IMR-90 (cell line): ENCODE data around the gene OR6C6.

Source experiments
- CEBPB ChIP-seq: IDR thresholded peaks from 2 replicates; pipeline ENCODE4 v1.6.1; 2012; ENCODE audit warnings: low read depth, low read length, improper control_type of control experiment
- CTCF ChIP-seq: conservative IDR thresholded peaks from 2 replicates; pipeline ENCODE4 v1.5.1; 2012; ENCODE audit warnings: mild to moderate bottlenecking, low read depth, low read length, improper control_type of control experiment
- ELK1 ChIP-seq: fragments of 150-350 bp; IDR thresholded peaks from 2 replicates; pipeline ENCODE4 v1.6.1; 2016; ENCODE audit warnings: low read depth, mild to moderate bottlenecking, low read length, moderate library complexity, borderline replicate concordance
- FOS ChIP-seq: fragments of 150-350 bp; IDR thresholded peaks from 2 replicates; pipeline ENCODE4 v1.6.1; 2016; ENCODE audit warnings: low read depth, low read length
- MAFK ChIP-seq: IDR thresholded peaks from 2 replicates; pipeline ENCODE4 v1.6.1; 2012; ENCODE audit warnings: low read depth, low read length, improper control_type of control experiment
- MAZ ChIP-seq: IDR thresholded peaks from 2 replicates; pipeline ENCODE4 v1.6.1; 2012; ENCODE audit warnings: low read depth, mild to moderate bottlenecking, low read length, improper control_type of control experiment, moderate library complexity, borderline replicate concordance
- MXI1 ChIP-seq: IDR thresholded peaks from 2 replicates; pipeline ENCODE4 v1.6.1; 2012; ENCODE audit warnings: low read depth, mild to moderate bottlenecking, low read length, moderate library complexity, borderline replicate concordance
- POLR2A ChIP-seq: IDR thresholded peaks from 2 replicates; pipeline ENCODE4 v1.6.1; 2012; ENCODE audit warnings: mild to moderate bottlenecking, low read depth, low read length
- RAD21 ChIP-seq: IDR thresholded peaks from 2 replicates; pipeline ENCODE4 v1.6.1; 2012; ENCODE audit warnings: low read length, improper control_type of control experiment
- RCOR1 ChIP-seq: IDR thresholded peaks from 2 replicates; pipeline ENCODE4 v1.6.1; 2012; ENCODE audit warnings: mild to moderate bottlenecking, low read length, improper control_type of control experiment; ENCODE audit not compliant: insufficient replicate concordance
- RFX5 ChIP-seq: IDR thresholded peaks from 2 replicates; pipeline ENCODE4 v1.8.0; 2012; ENCODE audit warnings: low read depth, mild to moderate bottlenecking, low read length, moderate library complexity
- SMC3 ChIP-seq: fragments of 150-350 bp; IDR thresholded peaks from 2 replicates; pipeline ENCODE4 v1.6.1; 2016; ENCODE audit warnings: low read depth, mild to moderate bottlenecking, antibody characterized with exemption, low read length, moderate library complexity
- USF2 ChIP-seq: fragments of 150-350 bp; IDR thresholded peaks from 2 replicates; pipeline ENCODE4 v1.6.1; 2017; ENCODE audit warnings: mild to moderate bottlenecking, antibody characterized with exemption, low read length, low read depth

- TF ChIP-seq CTCF (no peak), USF2 (no peak), SMC3 (no peak), MXI1 (no peak), RFX5 (no peak), MAFK (no peak), POLR2A (no peak), RAD21 (no peak), ELK1 (no peak), CEBPB (no peak), RCOR1 (no peak), MAZ (no peak), FOS (no peak)
Observed at GRCh38 chr12:55250944-55251343, 45.4 kb downstream of the OR6C6 start.
